Neural progenitor cell (in vitro differentiated cells): ENCODE results near the gene CORIN.

ENCODE experiments used
- EZH2 ChIP-seq: fragments of 200-600 bp; sonication (generic); IDR thresholded peaks from 2 replicates; pipeline ENCODE4 v1.6.1; 2017; ENCODE audit warnings: antibody characterized with exemption, mild to moderate bottlenecking, moderate library complexity
- TF ChIP-seq, protein P1 (sequence below): fragments of 200-600 bp; sonication (generic); IDR thresholded peaks from 2 replicates; pipeline ENCODE4 v1.5.1; 2017; ENCODE audit warnings: antibody characterized with exemption, mild to moderate bottlenecking

DNA sequence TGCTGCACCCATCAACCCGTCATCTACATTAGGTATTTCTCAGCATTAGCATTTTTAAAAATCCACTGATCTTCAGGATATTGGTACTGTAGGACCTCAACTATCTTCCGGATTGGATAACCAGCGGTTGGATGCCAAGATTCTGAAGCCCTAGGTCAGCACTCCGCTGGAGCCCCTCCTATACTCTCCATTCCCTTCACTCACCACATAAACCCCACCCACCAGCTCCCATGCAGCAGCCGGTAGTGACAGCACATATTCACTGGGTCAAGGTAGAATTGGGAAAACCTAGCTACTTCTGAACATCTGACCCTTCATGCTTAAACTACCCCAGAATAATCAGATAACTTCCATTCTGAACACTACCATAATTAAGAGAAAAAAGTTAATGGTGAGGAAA, 134.9 kb downstream of the CORIN start:
- TF ChIP-seq, protein P1, sequence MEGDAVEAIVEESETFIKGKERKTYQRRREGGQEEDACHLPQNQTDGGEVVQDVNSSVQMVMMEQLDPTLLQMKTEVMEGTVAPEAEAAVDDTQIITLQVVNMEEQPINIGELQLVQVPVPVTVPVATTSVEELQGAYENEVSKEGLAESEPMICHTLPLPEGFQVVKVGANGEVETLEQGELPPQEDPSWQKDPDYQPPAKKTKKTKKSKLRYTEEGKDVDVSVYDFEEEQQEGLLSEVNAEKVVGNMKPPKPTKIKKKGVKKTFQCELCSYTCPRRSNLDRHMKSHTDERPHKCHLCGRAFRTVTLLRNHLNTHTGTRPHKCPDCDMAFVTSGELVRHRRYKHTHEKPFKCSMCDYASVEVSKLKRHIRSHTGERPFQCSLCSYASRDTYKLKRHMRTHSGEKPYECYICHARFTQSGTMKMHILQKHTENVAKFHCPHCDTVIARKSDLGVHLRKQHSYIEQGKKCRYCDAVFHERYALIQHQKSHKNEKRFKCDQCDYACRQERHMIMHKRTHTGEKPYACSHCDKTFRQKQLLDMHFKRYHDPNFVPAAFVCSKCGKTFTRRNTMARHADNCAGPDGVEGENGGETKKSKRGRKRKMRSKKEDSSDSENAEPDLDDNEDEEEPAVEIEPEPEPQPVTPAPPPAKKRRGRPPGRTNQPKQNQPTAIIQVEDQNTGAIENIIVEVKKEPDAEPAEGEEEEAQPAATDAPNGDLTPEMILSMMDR: no peak
- no peak for TF ChIP-seq EZH2
